Measurements from ENCODE around the gene SLC30A1.

SLC30A1 gene

DNA sequence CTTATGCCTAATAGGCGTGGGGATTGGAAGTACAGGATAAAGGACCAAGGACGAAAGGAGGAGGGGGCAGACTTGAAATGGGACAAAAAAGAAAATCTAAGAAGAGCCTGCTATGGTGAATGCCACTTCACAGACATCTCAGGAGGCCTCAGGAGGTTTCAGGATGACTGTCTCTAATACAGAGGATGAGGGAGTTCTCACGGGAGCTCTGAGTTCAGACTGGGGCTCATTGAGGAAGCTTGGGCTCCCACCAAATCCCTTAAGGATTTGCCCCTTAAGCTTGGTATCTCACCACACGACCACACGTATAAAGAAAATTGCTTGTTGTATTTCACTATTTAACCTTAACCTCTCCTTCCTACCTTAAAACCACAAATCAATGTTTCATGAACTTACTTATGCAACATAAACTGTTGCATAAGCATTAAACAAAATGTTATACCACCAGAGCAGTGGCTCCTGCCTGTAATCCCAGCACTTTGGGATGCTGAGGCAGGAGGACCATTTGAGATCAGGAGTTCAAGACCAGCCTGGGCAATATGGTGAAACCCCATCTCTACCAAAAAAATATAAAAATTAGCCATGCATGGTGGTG is 12.4 kb downstream of the SLC30A1 start:
- TF ChIP-seq, protein P1, sequence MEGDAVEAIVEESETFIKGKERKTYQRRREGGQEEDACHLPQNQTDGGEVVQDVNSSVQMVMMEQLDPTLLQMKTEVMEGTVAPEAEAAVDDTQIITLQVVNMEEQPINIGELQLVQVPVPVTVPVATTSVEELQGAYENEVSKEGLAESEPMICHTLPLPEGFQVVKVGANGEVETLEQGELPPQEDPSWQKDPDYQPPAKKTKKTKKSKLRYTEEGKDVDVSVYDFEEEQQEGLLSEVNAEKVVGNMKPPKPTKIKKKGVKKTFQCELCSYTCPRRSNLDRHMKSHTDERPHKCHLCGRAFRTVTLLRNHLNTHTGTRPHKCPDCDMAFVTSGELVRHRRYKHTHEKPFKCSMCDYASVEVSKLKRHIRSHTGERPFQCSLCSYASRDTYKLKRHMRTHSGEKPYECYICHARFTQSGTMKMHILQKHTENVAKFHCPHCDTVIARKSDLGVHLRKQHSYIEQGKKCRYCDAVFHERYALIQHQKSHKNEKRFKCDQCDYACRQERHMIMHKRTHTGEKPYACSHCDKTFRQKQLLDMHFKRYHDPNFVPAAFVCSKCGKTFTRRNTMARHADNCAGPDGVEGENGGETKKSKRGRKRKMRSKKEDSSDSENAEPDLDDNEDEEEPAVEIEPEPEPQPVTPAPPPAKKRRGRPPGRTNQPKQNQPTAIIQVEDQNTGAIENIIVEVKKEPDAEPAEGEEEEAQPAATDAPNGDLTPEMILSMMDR (IDR thresholded peaks at IDR 0.05; ENCODE audit: unreplicated experiment in 3 of 3): no peak
- no peaks in the 10 kb centered on the region for H3K4me1 Mint-ChIP-seq
- no peak overlapping the region for H3K27ac Mint-ChIP-seq
- H3K9me3 Mint-ChIP-seq: no peaks in the 10 kb centered on the region
- H3K36me3 Mint-ChIP-seq (ENCODE audit: low read depth): no peaks in the 10 kb centered on the region
- no peaks in the 10 kb centered on the region for H3K27me3 Mint-ChIP-seq (ENCODE audit: low read depth)
- no peak overlapping the region for H3K4me3 Mint-ChIP-seq

DNA sequence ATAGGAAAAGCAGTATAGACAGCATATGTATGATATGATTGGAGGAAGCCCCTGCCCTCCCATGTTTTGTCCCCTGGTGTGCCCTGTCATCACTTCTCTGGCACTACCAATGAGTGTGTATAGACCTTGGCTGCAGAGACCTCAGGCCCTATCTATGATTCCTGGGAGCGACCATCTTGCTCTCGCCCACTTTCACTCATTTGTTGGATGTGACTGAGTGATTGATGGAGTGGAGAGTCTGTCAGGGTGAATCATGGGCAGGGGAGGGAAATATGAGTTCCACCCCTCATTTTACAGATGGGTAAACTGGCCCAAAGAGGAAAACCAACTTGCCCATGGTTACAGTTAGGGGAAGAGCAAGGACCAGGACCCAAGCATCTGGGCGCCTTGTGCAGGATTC is 14.9 kb downstream of the SLC30A1 start:
- TF ChIP-seq, protein P1 (IDR thresholded peaks at IDR 0.05; ENCODE audit: unreplicated experiment in 3 of 3): no peak
- Mint-ChIP-seq H3K4me1 (no peaks in the 10 kb centered on the region), H3K4me3 (no peak overlapping the region), H3K9me3 (no peaks in the 10 kb centered on the region), H3K36me3 (ENCODE audit: low read depth) (no peaks in the 10 kb centered on the region), H3K27ac (no peak overlapping the region), H3K27me3 (ENCODE audit: low read depth) (no peaks in the 10 kb centered on the region)

DNA sequence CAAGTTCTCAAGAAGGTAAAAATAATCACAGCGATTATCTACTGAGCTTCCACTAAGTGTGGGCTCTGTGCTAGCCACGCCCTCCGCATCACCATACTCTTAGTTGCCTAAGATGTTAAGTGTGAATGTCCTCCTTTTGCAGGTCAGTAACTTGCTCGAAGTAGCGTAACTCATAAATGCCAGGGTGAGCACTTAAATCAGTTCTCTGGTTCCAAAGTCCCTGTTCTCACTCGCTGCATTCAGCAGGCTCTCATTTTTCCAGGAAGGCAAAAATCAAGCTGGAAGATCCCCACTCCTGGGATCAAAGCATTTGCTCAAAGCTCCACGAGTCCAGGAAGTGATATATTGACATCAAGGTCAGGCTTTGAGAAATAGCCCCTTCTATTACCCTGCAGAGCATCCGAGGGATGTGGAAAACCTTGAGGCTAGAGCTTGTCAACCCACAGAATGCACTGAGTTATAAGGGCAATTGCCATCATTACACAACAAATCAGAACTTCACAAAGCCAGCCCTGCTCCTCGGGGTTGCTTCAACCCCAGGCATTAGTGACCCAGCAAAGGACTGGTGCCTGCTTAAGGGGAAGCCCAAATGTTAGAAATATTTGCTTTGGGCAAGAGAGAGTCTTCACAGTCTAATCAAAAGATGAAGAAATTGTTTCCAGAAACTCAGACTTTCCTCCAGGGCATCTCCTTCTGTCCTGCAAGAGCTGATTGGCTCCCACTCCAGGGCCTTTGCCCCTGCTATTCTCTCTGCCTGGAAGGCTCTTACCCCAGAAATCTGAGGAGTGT is 19.5 kb downstream of the SLC30A1 start:
- Mint-ChIP-seq H3K36me3 (ENCODE audit: low read depth) (no peaks in the 10 kb centered on the region), H3K27me3 (ENCODE audit: low read depth) (no peaks in the 10 kb centered on the region), H3K27ac (peak overlapping the region in 1 of 3 experiments; percentile 59), H3K4me3 (no peak overlapping the region), H3K4me1 (no peaks in the 10 kb centered on the region), H3K9me3 (no peaks in the 10 kb centered on the region)
- TF ChIP-seq, protein P1 (IDR thresholded peaks at IDR 0.05; ENCODE audit: unreplicated experiment in 3 of 3): no peak

DNA sequence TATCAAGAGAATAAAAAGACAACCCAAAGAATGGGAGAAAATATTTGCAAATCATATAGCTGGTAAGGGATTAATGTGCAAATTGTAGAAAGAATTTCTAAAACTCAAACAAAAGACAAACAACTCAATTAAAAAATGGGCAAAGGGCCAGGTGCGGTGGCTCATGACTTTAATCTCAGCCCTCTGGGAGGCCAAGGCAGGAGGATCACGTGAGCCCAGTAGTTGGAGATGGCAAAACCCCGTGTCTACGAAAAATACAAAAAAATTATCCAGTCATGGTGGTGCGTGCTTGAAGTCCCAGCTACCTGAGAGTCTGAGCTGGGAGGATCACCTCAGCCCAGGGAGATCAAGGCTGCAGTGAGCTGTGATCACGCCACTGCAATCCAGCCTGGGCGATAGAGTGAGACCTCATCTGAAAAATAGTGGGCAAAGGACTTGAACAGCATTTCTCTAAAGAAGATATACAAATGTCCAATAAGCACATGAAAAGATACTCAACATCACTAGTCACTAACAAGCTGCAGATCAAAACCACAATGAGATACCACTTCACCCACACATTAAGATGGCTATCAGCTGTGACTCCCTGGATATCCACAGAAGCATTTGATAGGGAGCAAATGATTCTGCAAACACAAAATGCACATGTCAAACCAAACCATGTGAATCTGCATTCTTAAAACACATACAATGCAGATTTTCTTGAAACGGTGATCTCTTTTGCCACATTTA is 20.9 kb downstream of the SLC30A1 start:
- Mint-ChIP-seq H3K36me3 (ENCODE audit: low read depth) (no peaks in the 10 kb centered on the region), H3K27me3 (ENCODE audit: low read depth) (no peaks in the 10 kb centered on the region), H3K4me1 (no peaks in the 10 kb centered on the region), H3K27ac (no peak overlapping the region), H3K9me3 (no peaks in the 10 kb centered on the region), H3K4me3 (no peak overlapping the region)
- TF ChIP-seq, protein P1 (IDR thresholded peaks at IDR 0.05; ENCODE audit: unreplicated experiment in 3 of 3): no peak

DNA sequence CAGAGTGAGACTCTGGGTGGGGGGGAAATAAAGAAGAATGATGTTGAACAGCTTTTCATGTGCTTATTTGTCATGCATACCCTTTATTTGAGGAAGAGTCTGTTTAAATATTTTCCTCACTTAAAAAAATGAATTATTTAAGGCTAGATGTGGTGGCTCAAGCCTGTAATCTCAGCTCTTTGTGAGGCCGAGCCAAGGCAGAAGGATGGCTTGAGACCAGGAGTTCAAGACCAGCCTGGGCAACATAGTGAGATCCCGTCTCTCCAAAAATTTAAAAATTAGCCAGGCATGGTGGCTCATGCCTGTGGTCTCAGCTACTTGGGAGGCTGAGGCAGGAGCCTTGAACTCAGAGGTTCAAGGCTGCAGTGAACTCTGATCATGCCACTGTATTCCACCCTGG is 25.4 kb downstream of the SLC30A1 start:
- Mint-ChIP-seq H3K9me3 (no peaks in the 10 kb centered on the region), H3K4me3 (no peak overlapping the region), H3K27me3 (ENCODE audit: low read depth) (no peaks in the 10 kb centered on the region), H3K36me3 (ENCODE audit: low read depth) (no peaks in the 10 kb centered on the region), H3K27ac (no peak overlapping the region), H3K4me1 (no peaks in the 10 kb centered on the region)
- TF ChIP-seq, protein P1 (IDR thresholded peaks at IDR 0.05; ENCODE audit: unreplicated experiment in 3 of 3): no peak
